HG02970 (cell line): ENCODE data around the gene ETDB.
A peak's percentile ranks its signal among the peaks of the same experiment; 100 is the strongest.
"Not testable (repeated sequence)": the region's sequence is repeated elsewhere in the genome, so short reads cannot be mapped to it uniquely, and the experiment has no call there.

ENCODE experiments used
- ATAC-seq: cut with Tn5 transposase; IDR thresholded peaks from one replicate; pipeline ENCODE4 v1.9.1; 2021; ENCODE audit warnings: mild to moderate bottlenecking, moderate library complexity, moderate number of reproducible peaks; ENCODE audit not compliant: unreplicated experiment, low FRiP score

Gene ETDB

GRCh38 chrX:135120056-135120576 lies at the start of gene ETDB:
Gene ETDB (minus strand): TSS chrX:135120526. CDS start chrX:135119261, 1,265 bp downstream.
- not testable (repeated sequence) for ATAC-seq

- ATAC-seq, result not testable (repeated sequence)
Observed at GRCh38 chrX:135169534-135169933, 49.2 kb upstream of the ETDB start.

- no peak for ATAC-seq
Observed at GRCh38 chrX:135168486-135168885, 48.2 kb upstream of the ETDB start.

- not testable (repeated sequence) for ATAC-seq
Observed at GRCh38 chrX:135154688-135155087, 34.4 kb upstream of the ETDB start.

GRCh38 chrX:135126145-135126544 lies 5.8 kb upstream of the ETDB start:
- not testable (repeated sequence) for ATAC-seq

- not testable (repeated sequence) for ATAC-seq
Observed at GRCh38 chrX:135116064-135116463, 4.3 kb downstream of the ETDB start.

GRCh38 chrX:135114392-135114791 lies 5.9 kb downstream of the ETDB start:
- peak; percentile 87 for ATAC-seq

- no peak for ATAC-seq
Observed at GRCh38 chrX:135112743-135113142, 7.6 kb downstream of the ETDB start.

GRCh38 chrX:135112096-135112729 lies 8.1 kb downstream of the ETDB start:
- no peak for ATAC-seq

- no peak for ATAC-seq
Observed at GRCh38 chrX:135109554-135109953, 10.8 kb downstream of the ETDB start.

- no peak for ATAC-seq
Observed at GRCh38 chrX:135099493-135099783, 20.9 kb downstream of the ETDB start.

GRCh38 chrX:135097196-135097744 lies 23.1 kb downstream of the ETDB start:
- ATAC-seq, result not testable (repeated sequence)

GRCh38 chrX:135095715-135096114 lies 24.6 kb downstream of the ETDB start:
- ATAC-seq, result no peak

- ATAC-seq, result no peak
Observed at GRCh38 chrX:135094726-135095125, 25.6 kb downstream of the ETDB start.

GRCh38 chrX:135089126-135089525 lies 31.2 kb downstream of the ETDB start:
- no peak for ATAC-seq

- no peak for ATAC-seq
Observed at GRCh38 chrX:135087867-135088266, 32.5 kb downstream of the ETDB start.

GRCh38 chrX:135086197-135086854 lies 34.0 kb downstream of the ETDB start:
- peak; percentile 67 for ATAC-seq

- no peak for ATAC-seq
Observed at GRCh38 chrX:135081693-135082404, 38.5 kb downstream of the ETDB start.
